GM21529 (cell line): ENCODE measurements around the gene KCMF1.

Source experiments
- ATAC-seq: cut with Tn5 transposase; IDR thresholded peaks from one replicate; pipeline ENCODE4 v1.9.1; 2021; ENCODE audit not compliant: unreplicated experiment

KCMF1 gene

DNA sequence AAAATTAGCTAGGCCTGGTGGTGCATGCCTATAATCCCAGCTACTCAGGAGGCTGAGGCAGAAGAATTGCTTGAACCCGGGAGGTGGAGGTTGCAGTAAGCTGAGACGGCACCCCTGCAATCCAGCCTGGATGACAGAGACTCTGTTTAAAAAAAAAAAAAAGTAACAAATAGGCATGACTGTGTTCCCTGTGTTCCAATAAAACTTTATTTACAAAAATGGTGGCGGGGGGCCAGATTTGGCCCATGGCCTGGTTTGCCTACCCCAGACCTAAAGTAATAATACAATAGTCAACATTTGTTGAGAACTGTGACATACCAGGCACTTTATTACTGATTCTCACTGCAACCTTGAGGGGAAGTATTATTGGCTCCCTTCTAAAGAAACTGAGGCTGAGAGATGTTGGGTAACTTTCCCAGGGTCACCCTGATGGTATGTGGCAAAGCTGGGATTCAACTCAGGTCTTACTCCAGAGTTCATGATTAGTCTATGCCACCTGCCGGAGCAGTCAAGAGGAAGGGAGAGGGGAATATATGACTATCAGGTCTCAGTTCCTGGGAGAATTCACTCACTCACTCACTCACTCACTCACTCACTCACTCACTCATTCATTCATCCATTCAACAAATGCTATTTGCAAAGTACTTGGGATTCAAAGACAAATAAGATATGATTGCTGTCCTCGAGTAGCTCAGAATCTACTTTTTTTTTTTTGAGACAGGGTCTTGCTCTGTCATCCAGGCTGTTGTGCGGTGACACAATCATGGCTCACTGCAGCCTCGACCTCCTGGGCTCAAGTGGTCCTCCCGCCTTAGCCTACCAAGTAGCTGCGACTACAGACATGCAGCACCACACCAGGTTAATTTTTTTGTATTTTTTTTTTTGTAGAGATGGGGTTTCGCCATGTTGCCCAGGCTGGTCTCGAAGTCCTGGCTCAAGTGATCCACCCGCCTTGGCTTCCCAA, 14.3 kb upstream of the KCMF1 start:
- no peak for ATAC-seq

DNA sequence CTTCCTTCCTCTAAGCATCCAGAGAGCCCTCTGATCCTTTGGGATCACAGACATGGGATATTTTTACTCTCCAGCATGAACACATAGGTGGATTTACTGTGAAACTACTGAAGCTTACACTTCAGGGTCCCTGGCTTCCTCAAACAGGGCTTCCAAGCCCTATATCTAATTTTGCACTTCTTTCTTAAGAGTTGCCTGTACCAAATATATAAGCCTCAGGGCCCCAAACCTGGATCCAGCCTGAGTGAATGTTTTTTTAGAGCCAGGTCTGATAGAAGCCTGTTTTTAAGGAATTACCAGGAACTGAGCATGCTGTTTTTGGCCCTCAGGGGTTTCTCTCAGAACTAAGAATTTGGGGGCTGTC, 13.2 kb upstream of the KCMF1 start:
- no peak for ATAC-seq

DNA sequence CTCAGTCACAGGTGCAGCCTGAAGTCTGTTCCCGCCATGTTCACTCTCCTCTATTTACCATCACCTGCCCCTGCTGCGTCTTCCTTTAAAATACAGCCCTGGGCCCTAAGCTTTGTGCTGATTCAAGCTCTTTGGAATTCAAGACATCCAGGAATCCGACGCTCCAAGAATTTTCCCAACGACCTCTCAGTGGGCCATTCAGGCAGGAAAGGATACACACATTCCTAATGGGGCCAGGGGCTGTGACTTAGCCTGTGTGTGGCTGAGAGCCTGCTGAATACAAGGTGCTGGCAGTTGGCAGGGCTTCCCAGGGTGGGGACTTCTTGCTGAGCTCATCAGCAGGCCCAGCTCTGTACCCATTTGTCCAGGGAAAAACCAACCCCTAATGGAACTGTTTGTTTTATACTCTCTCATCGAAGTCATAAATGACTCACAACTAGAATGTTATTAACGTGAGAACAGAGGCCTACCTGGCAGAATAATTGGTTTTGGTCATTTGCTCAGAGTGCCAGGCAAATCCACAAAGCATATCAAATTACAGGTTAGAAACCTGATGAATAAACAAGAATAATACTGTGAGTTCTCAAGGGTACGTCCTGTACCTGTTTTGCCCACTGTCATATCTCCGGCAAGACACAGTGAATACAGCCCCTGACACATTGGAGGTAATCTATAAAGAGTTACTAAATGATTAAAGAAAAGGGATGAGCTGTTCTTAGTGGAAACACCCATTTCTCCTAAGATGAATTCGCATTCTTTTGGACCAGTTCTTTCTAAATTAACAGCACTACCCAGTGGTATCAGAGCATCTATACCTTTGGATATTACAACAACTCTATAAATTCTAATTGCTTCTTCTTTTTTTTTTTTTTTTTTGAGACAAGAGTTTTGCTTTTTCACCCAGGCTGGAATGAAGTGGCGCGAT, 12.6 kb upstream of the KCMF1 start:
- ATAC-seq: no peak

DNA sequence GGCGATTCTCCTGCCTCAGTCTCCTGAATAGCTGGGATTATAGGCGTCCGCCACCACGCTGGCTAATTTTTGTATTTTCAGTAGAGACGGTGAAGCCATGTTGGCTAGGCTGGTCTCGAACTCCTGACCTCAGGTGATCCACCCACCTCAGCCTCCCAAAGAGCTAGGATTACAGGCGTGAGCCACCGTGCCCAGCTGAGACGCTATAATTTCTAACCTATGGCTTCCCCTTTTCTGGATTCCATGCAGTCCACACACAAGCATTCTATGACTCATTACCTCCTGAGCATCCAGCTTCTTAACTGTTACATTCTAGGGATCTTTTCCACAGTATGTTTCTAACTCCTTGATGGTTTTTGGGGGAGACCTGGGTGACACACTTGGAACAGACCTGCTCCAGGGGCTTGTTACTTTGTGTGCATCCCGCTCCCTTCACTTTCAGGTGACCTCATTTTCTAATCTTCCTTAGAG, 11.8 kb upstream of the KCMF1 start:
- no peak for ATAC-seq

DNA sequence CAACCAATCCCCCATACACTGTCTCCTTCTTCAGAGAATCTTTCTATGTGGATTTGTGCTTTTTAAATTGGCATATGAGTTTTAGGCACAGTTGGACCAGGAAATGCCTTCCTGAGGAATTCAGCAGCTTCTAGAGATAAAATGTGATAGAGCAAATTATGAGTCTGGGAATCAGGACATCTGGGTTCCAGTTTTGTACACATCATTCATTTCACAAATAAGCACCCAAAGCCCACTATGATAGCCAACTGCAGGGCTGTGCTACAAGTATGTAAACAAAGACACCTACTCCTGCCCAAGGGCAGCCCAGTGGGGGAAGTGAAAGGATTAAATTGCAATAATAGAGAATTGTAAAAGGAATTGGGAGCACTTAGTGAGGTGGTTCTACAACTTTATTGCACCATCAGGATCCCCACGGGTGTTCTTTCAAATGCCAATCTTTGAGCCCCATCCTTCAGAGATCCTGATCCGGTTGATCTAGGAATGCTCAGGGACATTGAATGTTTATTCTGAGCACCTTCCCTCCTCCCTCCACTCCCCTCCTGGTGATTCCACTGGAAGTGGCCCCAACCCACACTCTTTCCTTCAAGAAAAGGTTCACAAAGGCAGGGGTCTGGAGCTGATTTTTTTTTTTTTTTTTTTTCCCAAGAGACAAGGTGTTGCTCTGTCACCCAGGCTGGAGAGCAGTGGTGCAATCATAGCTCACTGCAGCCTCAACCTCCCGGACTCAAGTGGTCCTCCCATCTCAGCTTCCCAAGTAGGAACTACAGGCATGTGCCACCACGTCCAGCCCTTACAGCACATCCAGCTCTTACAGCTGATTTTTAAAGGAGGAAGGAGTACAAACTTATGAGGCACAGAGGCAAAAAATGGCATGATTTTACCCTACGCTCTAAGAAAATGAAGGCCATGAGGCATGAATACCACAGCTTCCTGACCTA, 11.1 kb upstream of the KCMF1 start:
- ATAC-seq: no peak

DNA sequence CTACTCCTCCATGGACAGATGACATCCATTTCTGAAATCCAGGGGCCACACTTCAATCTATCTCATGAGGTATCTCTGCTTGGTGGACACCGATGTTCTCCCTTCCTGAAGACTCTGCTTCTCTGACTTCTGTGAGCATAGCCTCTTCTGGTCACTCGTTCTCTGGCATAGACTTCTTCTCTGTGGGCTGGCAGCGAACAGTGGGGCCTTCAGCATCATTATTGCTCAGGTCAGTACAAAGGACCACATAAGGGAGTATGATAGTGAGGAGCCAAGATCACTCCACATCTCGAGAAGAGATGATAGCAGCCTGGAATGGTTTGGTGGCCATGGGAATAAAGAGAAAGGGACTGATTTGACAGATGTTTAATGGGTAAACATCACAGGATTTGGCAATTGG, 8.0 kb upstream of the KCMF1 start:
- no peak for ATAC-seq

DNA sequence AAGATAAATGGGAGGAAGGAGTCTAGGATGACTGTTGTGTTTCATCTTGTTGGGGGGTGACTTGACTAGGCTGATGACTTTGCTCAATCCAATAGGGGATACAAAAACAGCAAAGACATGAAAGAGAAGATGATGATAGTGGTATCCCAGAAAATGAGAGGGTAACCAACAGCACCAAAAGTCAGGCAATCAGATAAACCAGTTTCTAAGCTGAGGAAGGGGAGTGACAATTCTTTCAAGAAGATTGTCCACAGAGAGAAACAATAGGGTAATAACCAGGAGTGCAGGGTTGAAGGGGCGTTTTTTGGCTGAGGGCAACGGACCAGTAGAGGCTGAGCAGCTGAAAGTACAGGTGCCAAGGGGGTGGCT, 7.7 kb upstream of the KCMF1 start:
- no peak for ATAC-seq

DNA sequence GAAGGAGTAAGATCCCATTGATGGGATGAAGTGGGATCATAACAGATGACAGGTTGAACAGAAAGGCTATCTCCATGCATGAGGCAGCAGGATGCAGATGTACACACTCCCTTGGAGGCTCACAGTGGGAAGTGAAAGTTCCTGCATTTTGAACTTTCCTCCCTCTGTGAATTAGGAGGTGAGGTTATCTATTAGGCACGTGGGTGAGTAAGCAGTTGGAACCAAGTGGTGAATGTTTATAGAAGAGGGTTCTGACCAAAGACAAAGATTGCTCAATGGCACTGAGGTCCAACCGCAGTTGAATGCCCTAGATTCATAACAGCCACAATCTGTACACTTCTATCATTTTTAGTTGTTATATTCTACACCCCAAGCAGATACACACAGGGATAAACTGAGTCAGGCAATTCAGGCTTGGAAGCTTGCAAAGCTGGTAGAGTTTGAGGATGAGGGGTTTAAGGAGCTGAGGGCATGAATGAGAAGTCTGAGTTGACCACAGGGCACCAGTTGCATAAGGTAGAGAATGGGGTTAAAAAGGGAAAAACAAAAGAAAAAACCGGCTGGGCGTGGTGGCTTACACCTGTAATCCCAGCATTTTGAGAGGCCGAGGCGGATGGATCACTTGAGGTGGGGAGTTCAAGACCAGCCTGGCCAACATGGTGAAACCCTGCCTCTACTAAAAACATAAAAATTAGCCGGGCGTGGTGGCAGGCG, 7.1 kb upstream of the KCMF1 start:
- ATAC-seq: no peak

DNA sequence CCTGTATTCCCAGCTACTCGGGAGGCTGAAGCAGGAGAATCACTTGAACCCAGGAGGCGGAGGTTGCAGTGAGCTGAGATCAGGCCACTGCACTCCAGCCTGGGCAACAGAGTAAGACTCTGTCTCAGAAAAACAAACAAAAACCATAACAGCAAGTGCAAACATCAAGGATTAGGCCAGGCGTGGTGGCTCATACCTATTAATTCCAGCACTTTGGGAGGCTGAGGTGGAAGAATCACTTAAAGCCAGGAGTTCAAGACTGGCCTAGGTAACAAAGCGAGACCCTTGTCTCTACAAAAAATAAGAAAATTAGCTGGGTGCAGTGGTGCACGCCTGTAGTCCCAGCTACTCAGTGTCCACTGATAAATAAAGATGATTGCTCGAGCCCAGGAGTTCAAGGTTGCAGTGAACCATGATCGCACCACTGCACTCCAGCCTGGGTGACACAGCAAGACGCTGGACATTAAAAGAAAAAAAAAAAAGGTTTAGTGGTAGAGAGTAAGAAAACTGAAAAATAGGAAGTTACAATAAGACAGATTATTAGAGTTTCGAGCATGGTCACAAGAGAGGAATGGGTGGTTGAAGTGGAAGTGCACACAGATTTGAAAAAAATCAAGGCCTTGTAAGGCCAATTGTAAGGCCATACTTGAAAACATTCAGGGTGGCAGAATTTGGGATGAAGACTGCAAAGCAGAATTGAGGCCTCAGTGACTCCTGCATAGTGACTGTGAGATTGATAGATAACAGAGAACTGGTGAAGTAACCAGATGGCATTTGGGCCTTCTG, 6.4 kb upstream of the KCMF1 start:
- ATAC-seq: no peak

DNA sequence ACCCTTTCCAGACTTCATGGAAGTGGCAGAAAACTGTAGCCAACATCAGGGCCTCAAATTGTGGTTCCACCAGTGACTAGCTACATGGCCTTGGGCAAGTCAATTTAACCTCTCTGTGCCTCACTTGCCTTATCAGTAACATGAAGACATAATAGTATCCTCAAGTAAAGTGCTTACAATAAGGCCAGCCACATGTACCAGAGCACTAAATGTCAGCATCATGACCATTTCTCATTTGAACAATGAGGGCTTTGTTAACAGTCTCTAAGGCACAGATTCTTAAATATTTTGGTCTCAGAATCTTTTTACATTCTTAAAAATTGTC, 5.8 kb upstream of the KCMF1 start:
- ATAC-seq: no peak

DNA sequence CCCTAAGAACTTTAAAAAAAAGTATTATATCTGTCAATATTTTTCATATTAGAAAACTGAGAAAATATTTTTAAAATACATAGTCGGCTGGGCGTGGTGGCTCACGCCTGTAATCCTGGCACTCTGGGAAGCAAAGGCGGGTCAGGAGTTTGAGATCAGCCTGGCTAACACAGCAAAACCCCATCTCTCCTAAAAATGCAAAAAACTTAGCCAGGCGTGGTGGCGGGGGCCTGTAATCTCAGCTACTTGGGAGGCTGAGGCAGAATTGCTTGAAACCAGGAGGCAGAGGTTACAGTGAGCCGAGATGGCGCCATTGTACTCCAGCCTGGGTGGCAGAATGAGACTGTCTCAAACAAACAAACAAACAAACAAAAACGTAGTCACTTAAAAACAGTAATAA, 5.1 kb upstream of the KCMF1 start:
- no peak for ATAC-seq

DNA sequence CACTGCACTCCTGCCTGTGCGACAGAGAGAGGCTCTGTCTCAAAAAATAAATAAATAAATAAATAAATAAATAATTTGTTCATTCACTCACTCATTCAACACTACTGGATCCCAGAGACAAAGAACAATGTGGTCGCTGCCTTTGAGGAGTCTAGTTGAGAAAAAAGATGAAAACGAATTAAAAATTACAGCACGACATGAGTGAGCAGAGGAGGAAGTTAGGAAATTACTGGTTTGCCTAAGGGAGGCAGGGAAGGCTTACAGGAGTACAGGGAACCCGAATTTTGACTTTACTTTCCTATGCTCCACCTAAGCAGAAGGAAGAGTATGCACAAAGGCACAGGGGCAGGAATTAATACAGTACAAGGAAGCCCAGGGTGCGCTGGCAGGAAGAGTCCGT, 4.2 kb upstream of the KCMF1 start:
- ATAC-seq: no peak

DNA sequence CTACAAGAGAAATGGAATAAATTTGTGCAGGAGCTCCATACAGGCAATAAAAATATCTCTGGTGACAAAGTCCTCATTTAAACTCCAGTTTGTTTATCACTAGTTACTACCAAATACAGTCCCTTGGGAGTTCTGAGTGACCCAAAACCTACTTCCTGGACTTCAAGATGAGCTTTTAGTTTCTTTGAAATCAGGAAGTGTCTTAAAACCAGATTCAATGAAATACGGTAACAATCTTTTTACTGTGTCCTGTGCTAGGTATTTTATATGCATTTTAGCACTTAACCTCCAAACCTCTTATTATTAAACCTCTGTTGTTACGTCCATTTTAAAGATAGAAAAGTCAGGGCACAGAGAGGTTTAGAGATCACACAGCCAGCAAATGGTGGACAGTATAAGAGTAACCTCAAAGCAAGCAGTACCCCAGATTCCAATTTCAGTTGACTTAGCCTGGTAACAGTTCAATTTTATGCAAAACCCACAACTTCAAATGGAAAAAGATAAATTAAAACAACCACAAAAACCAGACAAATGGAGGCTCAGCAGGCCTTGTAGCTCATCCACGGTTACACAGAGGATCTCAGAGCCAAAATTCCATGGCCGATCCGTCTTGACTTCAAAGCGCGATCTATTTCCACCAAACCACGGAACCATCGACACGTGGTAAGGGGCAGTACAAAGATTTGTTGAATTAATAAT, 1.3 kb upstream of the KCMF1 start:
- ATAC-seq: no peak

DNA sequence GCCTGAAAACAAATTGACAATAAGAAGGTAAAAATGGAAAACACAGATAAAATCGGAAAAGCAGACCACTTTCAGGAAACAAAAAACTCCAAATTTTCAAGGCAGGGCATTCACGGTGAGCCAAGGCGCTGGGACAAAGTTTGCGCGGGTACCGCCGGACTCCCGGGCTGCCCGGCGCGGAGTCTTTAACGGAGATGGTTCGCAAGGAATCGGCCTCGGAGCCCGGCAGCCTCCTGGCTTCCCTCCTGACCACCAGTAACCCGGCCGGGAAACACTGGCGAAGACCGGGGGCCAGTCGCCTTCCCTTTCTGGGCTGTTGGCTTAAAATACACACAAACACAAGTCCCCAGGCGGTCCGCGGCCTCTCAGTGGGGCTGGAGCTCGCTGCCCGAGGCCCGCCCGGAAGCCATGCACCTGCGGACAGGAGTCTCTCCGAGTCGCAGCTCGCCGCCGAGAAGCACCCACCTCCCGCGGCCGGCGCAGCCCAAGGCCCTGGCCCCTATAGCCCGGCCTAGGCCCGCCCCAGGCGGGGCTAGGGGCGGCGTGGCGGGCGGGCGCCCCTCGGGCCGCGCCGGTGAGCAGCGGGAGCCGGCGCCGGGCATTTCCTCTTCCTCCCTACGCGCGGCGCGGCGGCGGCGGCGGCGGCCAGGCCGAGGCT, 622 bp upstream of the KCMF1 start:
- ATAC-seq: peak; percentile 39

DNA sequence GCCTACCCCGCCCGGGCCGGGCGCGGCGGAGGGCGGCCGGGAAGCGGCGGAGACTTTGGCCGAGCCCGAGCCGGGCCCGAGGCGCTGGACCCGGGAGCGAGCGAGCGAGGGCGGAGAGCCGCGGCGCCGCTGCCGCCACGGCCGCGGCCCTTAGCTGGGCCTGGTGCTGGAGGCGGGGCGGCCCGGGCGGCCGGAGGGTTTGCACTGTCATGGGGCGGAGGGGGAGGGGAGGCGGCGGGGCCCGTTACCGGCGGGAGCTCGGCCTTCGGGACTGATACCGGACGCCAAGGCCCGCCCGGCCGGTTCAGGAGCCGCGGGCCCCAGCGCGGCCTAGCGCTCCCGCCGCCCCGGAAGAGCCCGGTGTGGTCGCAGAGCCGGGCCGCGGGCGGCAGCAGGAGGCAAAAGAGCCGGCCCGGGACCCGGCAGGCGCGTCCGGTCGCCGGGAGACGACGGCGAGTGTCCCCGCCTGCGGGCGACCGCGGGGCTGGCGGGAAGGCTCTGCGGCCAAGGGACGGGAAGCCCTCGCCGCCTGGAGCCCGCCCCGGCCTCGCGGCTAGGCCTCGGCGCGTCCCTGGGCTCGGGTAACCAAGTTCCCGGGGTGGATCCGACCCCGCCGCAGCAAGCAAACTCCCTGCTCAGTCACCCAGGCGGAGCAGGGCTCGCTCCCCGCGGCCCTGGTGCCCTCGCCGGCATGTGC, 697 bp downstream of the KCMF1 start:
- ATAC-seq: peak; percentile 32

DNA sequence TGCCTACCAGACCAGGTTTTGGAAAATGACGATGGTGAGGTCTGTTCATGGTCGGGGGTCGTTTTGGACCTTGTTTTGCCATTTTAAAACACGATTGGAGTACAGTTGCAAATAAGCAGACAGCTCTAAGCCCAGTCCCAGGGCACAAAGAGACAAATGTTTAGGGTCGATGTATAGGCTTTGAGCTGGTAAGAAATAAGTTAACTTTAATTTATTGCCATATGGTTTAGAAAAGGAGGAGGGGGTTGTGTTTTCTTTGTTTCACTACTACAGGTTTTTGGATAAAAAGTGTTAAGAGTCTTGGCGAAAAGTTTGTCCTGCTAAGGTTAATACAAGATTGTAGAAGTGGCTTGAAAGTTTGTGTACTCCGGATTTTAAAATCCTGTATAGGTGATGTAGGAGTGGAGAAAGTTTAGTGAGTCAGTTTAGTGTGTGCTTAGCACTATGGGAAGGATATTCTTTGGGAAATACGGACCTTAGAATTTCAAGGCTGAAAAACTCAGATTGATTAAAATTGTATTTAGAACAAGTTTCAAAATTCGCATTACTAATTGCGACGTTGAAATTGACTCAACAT, 1.3 kb downstream of the KCMF1 start:
- ATAC-seq: no peak

DNA sequence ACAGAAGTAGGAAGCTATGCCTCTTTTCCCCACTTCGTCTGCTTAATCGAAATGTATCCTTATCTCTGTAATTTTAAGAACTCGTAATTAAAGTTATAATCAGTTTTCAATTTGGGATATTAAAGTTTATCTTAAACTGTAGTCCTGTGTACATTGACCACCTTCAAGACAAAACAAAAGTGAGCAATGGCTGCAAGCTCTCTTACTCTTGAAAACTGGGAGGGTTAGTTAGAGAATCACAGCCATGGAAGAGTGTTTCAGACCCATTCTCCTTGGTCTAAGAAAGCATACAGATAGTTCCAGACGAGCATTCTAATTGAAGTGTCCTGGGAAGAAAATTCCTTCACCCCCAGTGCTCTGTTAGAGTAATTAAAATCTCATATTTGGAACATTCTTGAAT, 2.0 kb downstream of the KCMF1 start:
- ATAC-seq: no peak
